HepG2 (cell line): Measurements from ENCODE around the gene STK32C. TPM values are rescaled to one million over a fixed set of nuclear protein-coding genes. Genes with fewer than 3 reads are reported as not detected.

ENCODE experiments used
- ATAC-seq: fragments of 200-7000 bp; cut with Tn5 transposase; 3 replicates; pipeline ENCODE4 v1.9.1; 2020; ENCODE audit warnings: mild to moderate bottlenecking, moderate library complexity
- BruUV-seq: library from RNA; stranded (reverse); fragments of 400-500 nt; replicated peaks from 2 replicates; lab custom pipeline; 2021; lab: Mats Ljungman, UMichigan
- CTCF ChIA-PET: fragments of 300-600 bp; formaldehyde crosslinking; extraction: SDS; loops from one replicate; lab custom pipeline; 2021; ENCODE audit warnings: low total read pairs, inconsistent platforms, low intra/inter-chr PET ratio; lab: Yijun Ruan, JAX
- POLR2A ChIA-PET: fragments of 350-600 bp; sonication (Branson Sonifier 250); formaldehyde crosslinking; loops from one replicate; lab custom pipeline; 2020; ENCODE audit warnings: antibody characterized with exemption, inconsistent platforms; lab: Yijun Ruan, JAX
- DNase-seq: peaks from one replicate; pipeline ENCODE4 v3.0.0-alpha.2; 2015; ENCODE audit warnings: low spot score
- FAIRE-seq: peaks from 3 replicates; lab custom pipeline; 2011; peaks lifted over from hg19 to GRCh38; lab: Jason Lieb, UNC
- H2AFZ ChIP-seq: one replicate; pipeline ENCODE4 v1.6.1; 2011; ENCODE audit warnings: low read length, inconsistent platforms
- H3K27ac ChIP-seq: fragments of 300-600 bp; 3 replicates; pipeline ENCODE4 v1.8.0; 2011; ENCODE audit warnings: mixed run types, mild to moderate bottlenecking, mixed read lengths, low read length, inconsistent platforms; ENCODE audit not compliant: insufficient read depth; ENCODE audit errors: extremely low read length
- H3K27me3 ChIP-seq, 2 experiments: fragments of 200-600 bp in 1 of 2; 2 replicates in 1 of 2; 3 replicates in 1 of 2; pipeline versions ENCODE4 v1.6.0 to v1.8.0; 2011; ENCODE audit warnings: low read length in 2 of 2, mild to moderate bottlenecking in 2 of 2, moderate library complexity in 2 of 2, inconsistent platforms in 1 of 2; ENCODE audit not compliant: insufficient read depth in 2 of 2, control insufficient read depth in 1 of 2
- H3K36me3 ChIP-seq, 2 experiments: fragments of 200-600 bp in 1 of 2; replicated peaks in 1 of 2; 2 replicates in 1 of 2; 3 replicates in 1 of 2; pipeline versions ENCODE4 v1.5.1 to v1.8.0; 2011; ENCODE audit warnings: low read length in 2 of 2, inconsistent platforms in 1 of 2; ENCODE audit not compliant: insufficient read depth in 2 of 2, control insufficient read depth in 1 of 2
- H3K4me1 ChIP-seq: 2 replicates; pipeline ENCODE4 v1.5.1; 2012; ENCODE audit warnings: low read length, inconsistent platforms; ENCODE audit not compliant: insufficient read depth
- H3K4me2 ChIP-seq: 2 replicates; pipeline ENCODE4 v1.6.0; 2011; ENCODE audit warnings: low read depth, low read length, inconsistent platforms
- H3K4me3 ChIP-seq, 3 experiments: fragments of 200-600 bp in 1 of 3; sonication (generic), shearing (Covaris generic) in 1 of 3; replicated peaks in 1 of 3; 2 replicates each; pipeline ENCODE4 v1.5.1; 2011 to 2016; ENCODE audit warnings: low read length in 3 of 3, inconsistent platforms in 2 of 3, low read depth in 2 of 3, mild to moderate bottlenecking in 2 of 3, control low read depth in 1 of 3, mixed read lengths in 1 of 3; ENCODE audit not compliant: insufficient read depth in 1 of 3
- H3K79me2 ChIP-seq: one replicate; pipeline ENCODE4 v1.6.1; 2011; ENCODE audit warnings: low read length, inconsistent platforms; ENCODE audit not compliant: insufficient read depth
- H3K9ac ChIP-seq: 2 replicates; pipeline ENCODE4 v1.6.0; 2011; ENCODE audit warnings: mild to moderate bottlenecking, low read depth, low read length, inconsistent platforms; ENCODE audit not compliant: insufficient read depth
- H3K9me3 ChIP-seq: 2 replicates; pipeline ENCODE4 v1.5.1; 2012; ENCODE audit warnings: mild to moderate bottlenecking, low read length
- H4K20me1 ChIP-seq: 2 replicates; pipeline ENCODE4 v1.6.0; 2011; ENCODE audit warnings: inconsistent platforms, mild to moderate bottlenecking, low read length, moderate library complexity; ENCODE audit not compliant: insufficient read depth
- CC2D1A ChIP-seq: sonication (generic); formaldehyde crosslinking; IDR thresholded peaks from 2 replicates; pipeline ENCODE4 v1.8.1; 2023; ENCODE audit warnings: mild to moderate bottlenecking, missing genetic modification reagents
- EZH2 ChIP-seq: conservative IDR thresholded peaks from 2 replicates; pipeline ENCODE4 v1.6.1; 2012; ENCODE audit warnings: mild to moderate bottlenecking, low read depth, low read length, moderate library complexity
- RFXANK ChIP-seq: IDR thresholded peaks from 2 replicates; pipeline ENCODE4 v1.6.1; 2016
- ZNF138 ChIP-seq: sonication (generic); formaldehyde crosslinking; IDR thresholded peaks from 2 replicates; pipeline ENCODE4 v1.5.0; 2020; ENCODE audit warnings: mild to moderate bottlenecking, low read depth, missing genetic modification reagents
- ZNF17 ChIP-seq: sonication (generic); formaldehyde crosslinking; IDR thresholded peaks from 2 replicates; pipeline ENCODE4 v1.5.0; 2020; ENCODE audit warnings: mild to moderate bottlenecking, missing genetic modification reagents
- ZNF432 ChIP-seq: sonication (generic); formaldehyde crosslinking; IDR thresholded peaks from 2 replicates; pipeline ENCODE4 v1.5.0; 2020; ENCODE audit warnings: missing genetic modification reagents, mild to moderate bottlenecking, borderline replicate concordance
- WGBS: methylation state at CpG from one replicate; pipeline ENCODE4 v1.1.6; 2017; ENCODE audit warnings: low lambda C conversion rate; 5-methylcytosine and 5-hydroxymethylcytosine counted together
- in situ Hi-C: cut with HindIII; loops from 2 replicates; pipeline ENCODE4 v1.10.0; 2017; ENCODE audit warnings: low pct_unique_long_range_greater_than_20kb; ENCODE audit not compliant: extremely low pct_ligation_motif_present
- intact Hi-C: fragments of 100-400 bp; cut with micrococcal nuclease; formaldehyde crosslinking; loops from one replicate; pipeline ENCODE4 v1.10.0; 2022; ENCODE audit not compliant: unreplicated experiment
- polyA plus RNA-seq, 8 experiments: library from polyadenylated mRNA; depleted of rRNA in 3 of 8; stranded (reverse) in 7 of 8; unstranded in 1 of 8; fragments of >200 nt; fragmentation: Illumina TruSeq in 4 of 8; extraction: Trizol in 4 of 8; gene quantifications; 2 replicates each; pipeline versions ENCODE4 v1.2.1 to v1.2.3, GENCODE V29; 2011 to 2016; ENCODE audit warnings: low read depth in 4 of 8, missing spikeins in 1 of 8, mixed read lengths in 1 of 8; ENCODE audit not compliant: insufficient read depth in 1 of 8
- total RNA-seq, 5 experiments: library from RNA; depleted of rRNA; stranded (reverse); fragments of >200 nt; fragmentation: Illumina TruSeq; extraction: Trizol; gene quantifications; 2 replicates each; pipeline ENCODE4 v1.2.3, GENCODE V29; 2016; ENCODE audit warnings: low read depth in 1 of 5
- TF ChIP-seq, protein P1 (sequence below): sonication (generic); formaldehyde crosslinking; IDR thresholded peaks from 2 replicates; pipeline ENCODE4 v1.9.0; 2021; ENCODE audit warnings: missing genetic modification reagents, mild to moderate bottlenecking, borderline replicate concordance
- TF ChIP-seq, protein P2 (sequence below): sonication (generic); formaldehyde crosslinking; IDR thresholded peaks from 2 replicates; pipeline ENCODE4 v1.5.1; 2020; ENCODE audit warnings: missing genetic modification reagents, mild to moderate bottlenecking, borderline replicate concordance
- TF ChIP-seq, protein P3 (sequence below), 2 experiments: IDR thresholded peaks; 2 replicates each; pipeline ENCODE4 v1.6.1; 2011 to 2012; ENCODE audit warnings: low read length in 2 of 2, borderline replicate concordance in 1 of 2, low read depth in 1 of 2, mild to moderate bottlenecking in 1 of 2, moderate library complexity in 1 of 2

Gene STK32C
- total and polyA plus RNA-seq, 2 of the 13 experiments (the other 11 are each of a cell fraction or from before 2014, with no cell fraction given) = 10.9 to 19.4 TPM

DNA sequence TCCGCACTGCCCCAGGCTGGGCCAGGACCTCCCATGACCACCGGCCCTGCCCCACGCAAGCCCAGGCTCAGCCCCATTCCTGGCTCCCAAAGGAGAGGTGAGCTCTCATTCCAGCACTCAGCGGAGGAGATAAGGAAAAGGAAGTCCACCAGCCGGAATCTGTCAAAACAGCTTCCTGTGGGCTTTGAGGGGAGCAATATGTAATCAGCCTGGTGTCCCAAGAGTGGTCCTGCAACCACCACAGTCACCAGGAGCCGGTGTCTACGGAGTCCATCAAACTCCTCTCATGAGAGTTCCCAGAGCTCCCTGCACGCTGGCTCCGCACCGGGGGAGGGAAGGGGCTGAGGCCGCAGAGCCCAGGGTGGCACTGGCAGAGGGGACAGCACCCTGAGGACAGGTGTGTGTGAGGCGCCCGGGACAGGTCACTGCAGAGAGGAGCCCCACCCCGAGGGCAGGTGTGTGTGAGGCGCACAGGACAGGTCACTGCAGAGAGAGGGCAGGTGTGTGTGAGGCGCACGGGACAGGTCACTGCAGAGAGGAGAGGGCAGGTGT, 57.9 kb downstream of the STK32C start:
- no peak for TF ChIP-seq ZNF138 (CRISPR knock-in tag)
- TF ChIP-seq, protein P1, sequence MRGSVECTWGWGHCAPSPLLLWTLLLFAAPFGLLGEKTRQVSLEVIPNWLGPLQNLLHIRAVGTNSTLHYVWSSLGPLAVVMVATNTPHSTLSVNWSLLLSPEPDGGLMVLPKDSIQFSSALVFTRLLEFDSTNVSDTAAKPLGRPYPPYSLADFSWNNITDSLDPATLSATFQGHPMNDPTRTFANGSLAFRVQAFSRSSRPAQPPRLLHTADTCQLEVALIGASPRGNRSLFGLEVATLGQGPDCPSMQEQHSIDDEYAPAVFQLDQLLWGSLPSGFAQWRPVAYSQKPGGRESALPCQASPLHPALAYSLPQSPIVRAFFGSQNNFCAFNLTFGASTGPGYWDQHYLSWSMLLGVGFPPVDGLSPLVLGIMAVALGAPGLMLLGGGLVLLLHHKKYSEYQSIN (CRISPR knock-in tag) = no peak
- TF ChIP-seq ZNF17 (CRISPR knock-in tag) = no peak
- TF ChIP-seq, protein P2, sequence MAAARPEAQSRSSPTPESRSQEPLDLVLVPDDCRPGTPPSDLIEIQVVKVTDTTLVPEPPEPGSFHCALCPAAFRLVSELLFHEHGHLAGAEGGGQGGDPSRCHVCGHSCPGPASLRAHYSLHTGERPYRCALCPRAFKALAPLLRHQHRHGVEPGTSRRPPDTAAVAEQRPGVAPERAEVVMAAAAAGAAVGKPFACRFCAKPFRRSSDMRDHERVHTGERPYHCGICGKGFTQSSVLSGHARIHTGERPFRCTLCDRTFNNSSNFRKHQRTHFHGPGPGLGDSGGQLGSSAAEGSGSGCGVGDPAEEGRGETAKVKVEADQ (CRISPR knock-in tag) = no peak
- no peak for TF ChIP-seq RFXANK (CRISPR knock-in tag)
- TF ChIP-seq, all 625 proteins: peak for 0
- in situ Hi-C loops (no loop called here), intact Hi-C loops (no loop called here)
- no peaks in the 10 kb centered on the region for H3K79me2 ChIP-seq
- H3K27ac ChIP-seq = no peak overlapping the region
- H3K4me2 ChIP-seq = no peak overlapping the region
- FAIRE-seq (no peak), DNase-seq (no peak), ATAC-seq (no peak)
- H3K4me3 ChIP-seq = no peak overlapping the region
- CTCF ChIA-PET = no interaction called here
- no TSS peak for BruUV-seq
- H3K27me3 ChIP-seq = no peaks in the 10 kb centered on the region
- POLR2A ChIA-PET = no interaction called here
- peaks cover 33% of the 10 kb centered on the region for H3K4me1 ChIP-seq
- WGBS = 76% methylated on average over 16 of the region's 17 CpGs
- H3K36me3 ChIP-seq = no peaks in the 10 kb centered on the region
- no peak overlapping the region for H2AFZ ChIP-seq
- no peaks in the 10 kb centered on the region for H3K9me3 ChIP-seq
- no peaks in the 10 kb centered on the region for H4K20me1 ChIP-seq
- no peak overlapping the region for H3K9ac ChIP-seq

DNA sequence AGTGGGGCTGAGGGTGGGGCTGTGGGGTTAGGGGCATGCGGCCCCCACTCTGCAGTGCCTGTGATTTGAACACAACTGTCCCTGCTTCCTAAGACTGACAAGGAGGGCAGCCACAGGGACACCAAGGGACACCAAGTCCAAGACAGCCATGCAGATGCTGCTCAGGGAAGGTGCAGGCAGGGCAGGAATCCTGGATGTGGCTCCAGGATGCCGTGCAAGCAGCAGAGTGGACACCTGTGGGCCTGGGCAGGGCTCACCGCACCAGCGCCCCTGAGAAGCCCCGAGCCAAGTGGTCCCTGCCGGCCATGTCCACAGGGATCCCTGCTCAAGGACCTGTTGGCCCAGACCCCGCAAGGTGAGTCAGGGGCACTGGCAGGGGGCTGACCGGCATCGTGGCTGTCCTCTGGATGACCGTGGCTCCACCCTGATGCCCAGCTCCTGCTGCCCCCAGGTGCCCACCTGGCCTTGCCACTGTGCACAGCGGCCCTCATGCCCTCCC, 58.5 kb downstream of the STK32C start:
- no peak overlapping the region for H3K4me2 ChIP-seq
- 80% methylated on average over 2 of the region's 11 CpGs for WGBS
- no peaks in the 10 kb centered on the region for H3K79me2 ChIP-seq
- TF ChIP-seq EZH2 (no peak), CC2D1A (CRISPR knock-in tag) (no peak), ZNF432 (CRISPR knock-in tag) (no peak)
- TF ChIP-seq, protein P3, sequence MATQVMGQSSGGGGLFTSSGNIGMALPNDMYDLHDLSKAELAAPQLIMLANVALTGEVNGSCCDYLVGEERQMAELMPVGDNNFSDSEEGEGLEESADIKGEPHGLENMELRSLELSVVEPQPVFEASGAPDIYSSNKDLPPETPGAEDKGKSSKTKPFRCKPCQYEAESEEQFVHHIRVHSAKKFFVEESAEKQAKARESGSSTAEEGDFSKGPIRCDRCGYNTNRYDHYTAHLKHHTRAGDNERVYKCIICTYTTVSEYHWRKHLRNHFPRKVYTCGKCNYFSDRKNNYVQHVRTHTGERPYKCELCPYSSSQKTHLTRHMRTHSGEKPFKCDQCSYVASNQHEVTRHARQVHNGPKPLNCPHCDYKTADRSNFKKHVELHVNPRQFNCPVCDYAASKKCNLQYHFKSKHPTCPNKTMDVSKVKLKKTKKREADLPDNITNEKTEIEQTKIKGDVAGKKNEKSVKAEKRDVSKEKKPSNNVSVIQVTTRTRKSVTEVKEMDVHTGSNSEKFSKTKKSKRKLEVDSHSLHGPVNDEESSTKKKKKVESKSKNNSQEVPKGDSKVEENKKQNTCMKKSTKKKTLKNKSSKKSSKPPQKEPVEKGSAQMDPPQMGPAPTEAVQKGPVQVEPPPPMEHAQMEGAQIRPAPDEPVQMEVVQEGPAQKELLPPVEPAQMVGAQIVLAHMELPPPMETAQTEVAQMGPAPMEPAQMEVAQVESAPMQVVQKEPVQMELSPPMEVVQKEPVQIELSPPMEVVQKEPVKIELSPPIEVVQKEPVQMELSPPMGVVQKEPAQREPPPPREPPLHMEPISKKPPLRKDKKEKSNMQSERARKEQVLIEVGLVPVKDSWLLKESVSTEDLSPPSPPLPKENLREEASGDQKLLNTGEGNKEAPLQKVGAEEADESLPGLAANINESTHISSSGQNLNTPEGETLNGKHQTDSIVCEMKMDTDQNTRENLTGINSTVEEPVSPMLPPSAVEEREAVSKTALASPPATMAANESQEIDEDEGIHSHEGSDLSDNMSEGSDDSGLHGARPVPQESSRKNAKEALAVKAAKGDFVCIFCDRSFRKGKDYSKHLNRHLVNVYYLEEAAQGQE (IDR thresholded peaks at IDR 0.05; ENCODE audit: borderline replicate concordance in 1 of 2, low read depth in 1 of 2, low read length in 2 of 2) = no peak
- ATAC-seq (no peak), DNase-seq (no peak), FAIRE-seq (no peak)
- H3K4me1 ChIP-seq = peaks cover 33% of the 10 kb centered on the region
- in situ Hi-C loops = no loop called here
- H3K27me3 ChIP-seq = no peaks in the 10 kb centered on the region
- no peak overlapping the region for H2AFZ ChIP-seq
- POLR2A ChIA-PET = no interaction called here
- H3K36me3 ChIP-seq = no peaks in the 10 kb centered on the region
- intact Hi-C loops = no loop called here
- H3K9me3 ChIP-seq = no peaks in the 10 kb centered on the region
- no peak overlapping the region for H3K9ac ChIP-seq
- H3K27ac ChIP-seq = no peak overlapping the region
- CTCF ChIA-PET = no interaction called here
- H3K4me3 ChIP-seq = no peak overlapping the region
- no TSS peak for BruUV-seq
- H4K20me1 ChIP-seq = no peaks in the 10 kb centered on the region
